IgD-negative memory B cell (primary cell): ENCODE results near the gene CST9. TPM values are rescaled to one million over a fixed set of nuclear protein-coding genes. Genes with fewer than 3 reads are reported as not detected.

Experiments
- H3K27ac Mint-ChIP-seq, 3 donors: one replicate each; pipeline ENCODE4 v1.8.0; 2020 to 2022; ENCODE audit warnings: mild to moderate bottlenecking in 3 of 3, mixed read lengths in 3 of 3, moderate library complexity in 1 of 3
- H3K27me3 Mint-ChIP-seq: one replicate; pipeline ENCODE4 v1.8.0; 2021; ENCODE audit warnings: mixed read lengths
- H3K36me3 Mint-ChIP-seq: one replicate; pipeline ENCODE4 v1.8.0; 2020; ENCODE audit warnings: mild to moderate bottlenecking, mixed read lengths
- H3K4me1 Mint-ChIP-seq, 3 donors: one replicate each; pipeline ENCODE4 v1.8.0; 2020 to 2022; ENCODE audit warnings: mixed read lengths in 3 of 3, mild to moderate bottlenecking in 1 of 3
- H3K4me3 Mint-ChIP-seq, 4 donors: one replicate each; pipeline ENCODE4 v1.8.0; 2020 to 2022; ENCODE audit warnings: mild to moderate bottlenecking in 4 of 4, mixed read lengths in 4 of 4, moderate library complexity in 3 of 4
- H3K9me3 Mint-ChIP-seq, 3 donors: one replicate each; pipeline ENCODE4 v1.8.0; 2020 to 2021; ENCODE audit warnings: mixed read lengths in 3 of 3, mild to moderate bottlenecking in 1 of 3
- polyA plus RNA-seq: library from polyadenylated mRNA; unstranded; fragments of 300-500 nt; fragmentation: Illumina TruSeq; gene quantifications from one replicate; pipeline ENCODE4 v1.2.3, GENCODE V29; 2021

The CST9 gene
- polyA plus RNA-seq, 1 donor from 2014 or later, result not detected

DNA sequence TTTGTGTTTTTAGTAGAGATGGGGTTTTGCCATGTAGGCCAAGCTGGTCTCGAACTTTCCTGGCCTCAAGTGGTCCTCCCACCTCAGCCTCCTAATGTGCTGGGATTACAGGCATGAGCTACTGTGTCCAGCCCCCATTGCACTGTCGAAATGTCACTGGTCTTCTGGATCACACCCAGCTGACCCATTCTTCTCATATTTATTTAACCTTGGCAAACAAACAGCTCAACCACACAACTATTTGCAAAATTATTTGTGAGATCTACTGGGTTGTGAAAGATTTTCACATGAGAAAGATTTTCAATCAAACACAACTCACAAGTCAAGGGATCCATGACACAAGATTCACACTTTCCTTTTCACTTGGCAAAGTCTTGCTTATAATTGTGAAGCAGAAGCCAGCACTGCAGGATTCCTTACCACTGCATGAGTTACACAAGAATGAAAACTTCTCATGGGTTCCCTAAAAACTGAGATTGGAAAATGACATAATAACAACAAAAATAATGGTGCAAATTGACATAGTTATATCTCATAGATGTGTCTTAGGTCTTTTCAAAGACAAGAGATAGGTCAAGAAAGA, 35.4 kb downstream of the CST9 start:
- H3K27ac Mint-ChIP-seq, result no peak overlapping the region
- peaks cover 1% of the 10 kb centered on the region for H3K27me3 Mint-ChIP-seq
- peaks cover 3% of the 10 kb centered on the region for H3K36me3 Mint-ChIP-seq
- H3K4me3 Mint-ChIP-seq, result no peak overlapping the region
- H3K9me3 Mint-ChIP-seq, result peaks cover 0 to 4% (median 4%) of the 10 kb centered on the region in 3 donors
- peaks cover 0 to 3% (median 0%) of the 10 kb centered on the region in 3 donors for H3K4me1 Mint-ChIP-seq

- no peak overlapping the region for H3K4me3 Mint-ChIP-seq
- peaks cover 1% of the 10 kb centered on the region for H3K27me3 Mint-ChIP-seq
- peaks cover 3% of the 10 kb centered on the region for H3K36me3 Mint-ChIP-seq
- H3K9me3 Mint-ChIP-seq, result peaks cover 0 to 4% (median 4%) of the 10 kb centered on the region in 3 donors
- H3K4me1 Mint-ChIP-seq, result peaks cover 0 to 3% (median 0%) of the 10 kb centered on the region in 3 donors
- no peak overlapping the region for H3K27ac Mint-ChIP-seq
Measured at GRCh38 chr20:23569570-23569969, 36.1 kb downstream of the CST9 start.

- no peak overlapping the region for H3K27ac Mint-ChIP-seq
- H3K36me3 Mint-ChIP-seq, result peaks cover 3% of the 10 kb centered on the region
- H3K9me3 Mint-ChIP-seq, result peaks cover 0 to 4% (median 0%) of the 10 kb centered on the region in 3 donors
- H3K4me3 Mint-ChIP-seq, result no peak overlapping the region
- peaks cover 0 to 3% (median 0%) of the 10 kb centered on the region in 3 donors for H3K4me1 Mint-ChIP-seq
- peaks cover 1% of the 10 kb centered on the region for H3K27me3 Mint-ChIP-seq
Measured at GRCh38 chr20:23568971-23569330, 36.8 kb downstream of the CST9 start.

DNA sequence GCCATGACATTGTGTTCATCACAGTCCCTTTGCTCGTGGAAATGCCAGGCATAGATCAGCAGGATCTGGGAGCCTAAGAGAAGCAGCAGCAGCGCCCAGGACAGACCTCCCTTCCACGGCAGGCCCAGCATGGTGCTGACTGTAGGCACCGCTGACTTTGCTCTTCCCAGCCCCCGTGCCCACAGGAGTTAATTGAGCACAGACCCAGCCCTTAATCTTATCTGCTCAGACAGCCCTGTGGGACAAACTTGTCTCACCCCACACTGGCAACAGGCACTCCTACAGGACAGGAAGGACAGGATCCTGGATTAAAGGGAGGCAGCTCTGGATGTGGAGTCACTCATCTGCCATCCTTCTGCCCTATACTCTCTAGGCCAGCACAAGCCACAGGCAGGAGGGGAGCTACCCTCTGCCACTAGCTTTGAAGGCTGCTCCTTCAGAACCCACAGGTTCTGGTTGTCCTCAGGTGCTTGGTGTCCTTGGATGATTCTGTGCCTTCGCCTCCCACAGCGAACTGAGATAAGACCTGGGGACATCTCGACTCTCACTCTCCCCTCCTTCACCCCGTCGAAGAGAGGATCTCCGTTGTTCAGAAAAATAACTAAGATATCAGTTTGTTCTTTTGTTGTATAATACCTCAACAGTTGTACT, 37.3 kb downstream of the CST9 start, which contains the start of gene CST9L:
CST9L (minus strand) TSS at position 165 of the 651 bp plus-strand sequence; CDS start at position 131, 34 bp downstream.
- no peak within 1 kb of the TSS for H3K27ac Mint-ChIP-seq
- peaks cover 0 to 8% (median 0%) of the 10 kb centered on the region in 3 donors for H3K9me3 Mint-ChIP-seq
- H3K36me3 Mint-ChIP-seq, result peaks cover 3% of the 10 kb centered on the region
- H3K4me1 Mint-ChIP-seq, result peaks cover 0 to 3% (median 0%) of the 10 kb centered on the region in 3 donors
- H3K27me3 Mint-ChIP-seq, result peaks cover 1% of the 10 kb centered on the region
- peak within 1 kb of the TSS in 1 of 4 donors; percentile 39 for H3K4me3 Mint-ChIP-seq

DNA sequence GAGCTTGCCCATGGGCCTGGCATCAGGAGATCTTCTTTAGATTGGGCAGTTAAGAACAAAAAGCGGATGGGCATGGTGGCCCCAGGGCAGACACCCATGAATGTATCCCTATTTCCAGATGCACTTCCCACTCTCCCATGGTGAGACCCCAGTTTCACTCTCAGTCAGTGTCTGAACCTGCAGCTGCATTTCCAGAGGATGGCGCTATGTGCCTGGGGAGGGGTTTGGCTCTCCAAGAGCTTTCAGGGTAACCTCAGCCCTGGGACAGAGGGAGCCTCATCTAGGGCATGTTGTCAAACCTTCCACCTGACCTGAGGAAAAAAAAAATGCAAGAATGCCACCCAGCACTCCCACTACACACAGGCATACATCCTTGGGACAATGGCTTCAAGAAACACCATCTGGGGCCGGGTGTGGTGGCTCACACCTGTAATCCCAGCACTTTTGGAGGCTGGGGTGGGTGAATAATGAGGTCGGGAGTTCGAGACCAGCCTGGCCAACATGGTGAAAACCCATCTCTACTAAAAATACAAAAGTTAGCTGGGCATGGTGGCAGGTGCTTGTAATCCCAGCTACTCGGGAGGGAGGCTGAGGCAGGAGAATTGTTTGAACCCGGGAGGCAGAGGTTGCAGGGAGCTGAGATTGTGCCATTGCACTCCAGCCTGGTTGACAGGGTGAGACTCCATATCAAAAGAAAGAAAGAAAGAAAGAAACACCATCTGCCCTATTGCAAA, 39.4 kb downstream of the CST9 start:
- Mint-ChIP-seq H3K27ac (no peak overlapping the region), H3K36me3 (peaks cover 3% of the 10 kb centered on the region), H3K9me3 (peaks cover 0 to 14% (median 11%) of the 10 kb centered on the region in 3 donors), H3K4me3 (no peak overlapping the region), H3K27me3 (peaks cover 1% of the 10 kb centered on the region), H3K4me1 (peaks cover 0 to 3% (median 0%) of the 10 kb centered on the region in 3 donors)

- H3K36me3 Mint-ChIP-seq, result peaks cover 3% of the 10 kb centered on the region
- H3K4me3 Mint-ChIP-seq, result no peak overlapping the region
- peaks cover 1% of the 10 kb centered on the region for H3K27me3 Mint-ChIP-seq
- H3K4me1 Mint-ChIP-seq, result peaks cover 0 to 3% (median 0%) of the 10 kb centered on the region in 3 donors
- H3K27ac Mint-ChIP-seq, result no peak overlapping the region
- H3K9me3 Mint-ChIP-seq, result peaks cover 0 to 13% (median 11%) of the 10 kb centered on the region in 3 donors
Measured at GRCh38 chr20:23565503-23566045, 40.1 kb downstream of the CST9 start.

DNA sequence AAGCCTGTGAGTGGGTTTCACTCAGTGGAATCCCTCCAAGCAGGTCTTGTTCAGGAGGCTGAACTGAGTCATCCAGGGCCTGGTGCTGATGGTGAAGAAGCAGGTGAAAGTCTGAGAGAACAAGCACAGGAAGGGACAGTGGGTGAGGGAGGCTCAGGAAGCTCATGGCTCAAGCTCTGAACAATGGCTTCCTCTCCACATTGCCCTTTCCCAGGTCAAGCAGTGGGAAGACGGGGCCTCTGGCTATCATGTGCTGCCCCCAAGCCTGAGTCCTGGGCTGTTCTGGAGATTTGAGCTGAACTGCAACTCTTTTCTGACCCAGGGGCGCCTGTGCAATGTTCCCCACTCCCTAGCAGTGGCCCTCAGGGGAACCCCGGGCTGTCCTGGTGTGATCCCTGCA, 40.8 kb downstream of the CST9 start:
- Mint-ChIP-seq H3K36me3 (peaks cover 3% of the 10 kb centered on the region), H3K9me3 (peaks cover 3 to 15% (median 14%) of the 10 kb centered on the region in 3 donors), H3K4me1 (peaks cover 0 to 3% (median 0%) of the 10 kb centered on the region in 3 donors), H3K4me3 (no peak overlapping the region), H3K27me3 (peaks cover 1% of the 10 kb centered on the region), H3K27ac (no peak overlapping the region)

DNA sequence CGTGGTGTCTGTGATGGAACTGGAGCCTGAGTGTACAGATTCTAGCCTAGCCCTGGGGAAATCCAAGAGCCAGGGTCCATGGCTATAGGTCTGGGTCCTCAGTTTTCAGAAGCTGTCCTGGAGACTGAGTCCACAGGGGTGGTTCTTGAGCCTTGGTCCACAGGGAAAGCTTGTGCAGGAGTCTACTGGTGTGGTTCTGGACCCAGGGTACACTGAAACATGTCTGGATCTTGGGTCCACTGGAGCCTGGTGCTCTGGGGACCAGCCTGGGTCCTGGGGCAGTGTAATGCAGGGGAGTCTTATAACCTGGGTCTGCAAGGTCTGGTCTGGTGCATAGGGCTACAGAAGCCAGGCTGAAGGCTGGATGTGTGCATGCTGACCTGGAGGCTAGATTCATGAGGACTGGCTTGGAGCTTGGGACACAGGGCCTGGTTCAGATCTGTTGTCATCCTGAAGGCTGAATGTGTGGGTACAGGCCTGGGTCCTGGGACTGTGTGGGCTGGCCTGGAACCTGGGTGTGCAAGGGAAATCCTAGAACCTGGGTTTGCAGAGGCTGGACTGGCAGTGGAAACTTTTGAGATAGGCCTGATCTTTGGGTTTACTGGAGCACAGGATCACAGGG, 42.9 kb downstream of the CST9 start:
- no peaks in the 10 kb centered on the region for H3K36me3 Mint-ChIP-seq
- H3K4me1 Mint-ChIP-seq, result peaks cover 0 to 3% (median 0%) of the 10 kb centered on the region in 3 donors
- H3K9me3 Mint-ChIP-seq, result peaks cover 5 to 27% (median 18%) of the 10 kb centered on the region in 3 donors
- no peak overlapping the region for H3K27ac Mint-ChIP-seq
- H3K27me3 Mint-ChIP-seq, result peaks cover 1% of the 10 kb centered on the region
- peak overlapping the region in 1 of 4 donors; percentile 39 for H3K4me3 Mint-ChIP-seq

DNA sequence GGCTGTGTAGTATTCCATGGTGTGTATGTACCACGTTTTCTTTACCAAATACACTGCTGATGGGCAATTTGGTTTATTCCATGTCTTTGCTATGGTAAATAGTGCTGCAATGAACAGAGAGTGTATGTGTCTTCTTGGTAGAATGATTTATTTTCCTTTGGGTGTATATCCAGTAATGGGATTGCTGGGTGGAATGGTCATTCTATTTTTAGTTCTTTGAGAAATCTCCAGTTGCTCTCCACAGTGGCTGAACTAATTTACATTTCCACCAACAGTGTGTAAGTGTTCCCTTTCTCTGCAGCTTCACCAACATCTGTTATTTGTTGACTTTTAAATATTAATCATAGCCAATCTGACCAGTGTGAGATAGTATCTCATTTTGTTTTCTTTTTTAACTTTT, 51.3 kb downstream of the CST9 start:
- peaks cover 4 to 19% (median 9%) of the 10 kb centered on the region in 3 donors for H3K9me3 Mint-ChIP-seq
- H3K4me3 Mint-ChIP-seq, result no peak overlapping the region
- no peak overlapping the region for H3K27ac Mint-ChIP-seq
- no peaks in the 10 kb centered on the region for H3K27me3 Mint-ChIP-seq
- H3K4me1 Mint-ChIP-seq, result no peaks in the 10 kb centered on the region
- H3K36me3 Mint-ChIP-seq, result no peaks in the 10 kb centered on the region

Other genes starting within 250 kb of the CST9 start
- gene GZF1, start 243.7 kb downstream of the CST9 start, polyA plus RNA-seq, result 5.9 TPM
- gene NAPB, start 184.4 kb downstream of the CST9 start, polyA plus RNA-seq, result 5.8 TPM
- not detected for gene CSTL1, start 166.2 kb downstream of the CST9 start, polyA plus RNA-seq
- gene CST11, start 153.0 kb downstream of the CST9 start, polyA plus RNA-seq, result not detected
- gene CST8, start 114.8 kb downstream of the CST9 start, polyA plus RNA-seq, result not detected
- not detected for gene CST9L, start 37.4 kb downstream of the CST9 start, polyA plus RNA-seq
- 5.9 TPM for gene CST3, start 32.0 kb upstream of the CST9 start, polyA plus RNA-seq
- not detected for gene CST4, start 83.1 kb upstream of the CST9 start, polyA plus RNA-seq
- not detected for gene CST1, start 145.0 kb upstream of the CST9 start, polyA plus RNA-seq
- gene CST2, start 220.8 kb upstream of the CST9 start, polyA plus RNA-seq, result not detected